HCT116 (cell line): ENCODE data around the gene MLANA.

Experiments used
- RAD21 ChIP-seq: IDR thresholded peaks from 2 replicates; pipeline ENCODE4 v1.6.1; 2012; ENCODE audit warnings: low read depth, mild to moderate bottlenecking
- YY1 ChIP-seq: IDR thresholded peaks from 2 replicates; pipeline ENCODE4 v1.6.1; 2011; ENCODE audit warnings: low read length, low read depth, moderate library complexity, mild to moderate bottlenecking; ENCODE audit not compliant: insufficient replicate concordance; ENCODE audit errors: extremely low read depth
- ZNF274 ChIP-seq: fragments of 200-500 bp; sonication (Bioruptor generic); IDR thresholded peaks from 2 replicates; pipeline ENCODE4 v1.6.1; 2014; ENCODE audit warnings: mild to moderate bottlenecking, low read depth, low read length, inconsistent platforms
- TF ChIP-seq, protein P1 (sequence below), 3 experiments: fragments of 200-600 bp in 1 of 3; sonication (generic) in 1 of 3; IDR thresholded peaks in 2 of 3; conservative IDR thresholded peaks in 1 of 3; 2 replicates each; pipeline ENCODE4 v1.5.1; 2012 to 2017; ENCODE audit warnings: low read depth in 2 of 3, low read length in 2 of 3, antibody characterized with exemption in 1 of 3, borderline replicate concordance in 1 of 3, control low read depth in 1 of 3, mild to moderate bottlenecking in 1 of 3, mixed read lengths in 1 of 3, mixed run types in 1 of 3, moderate library complexity in 1 of 3; ENCODE audit not compliant: insufficient read depth in 1 of 3
- TF ChIP-seq, protein P2 (sequence below): IDR thresholded peaks from 2 replicates; pipeline ENCODE4 v1.6.1; 2011; ENCODE audit warnings: mild to moderate bottlenecking, low read length, moderate library complexity; ENCODE audit not compliant: insufficient replicate concordance; ENCODE audit errors: extremely low read depth

DNA sequence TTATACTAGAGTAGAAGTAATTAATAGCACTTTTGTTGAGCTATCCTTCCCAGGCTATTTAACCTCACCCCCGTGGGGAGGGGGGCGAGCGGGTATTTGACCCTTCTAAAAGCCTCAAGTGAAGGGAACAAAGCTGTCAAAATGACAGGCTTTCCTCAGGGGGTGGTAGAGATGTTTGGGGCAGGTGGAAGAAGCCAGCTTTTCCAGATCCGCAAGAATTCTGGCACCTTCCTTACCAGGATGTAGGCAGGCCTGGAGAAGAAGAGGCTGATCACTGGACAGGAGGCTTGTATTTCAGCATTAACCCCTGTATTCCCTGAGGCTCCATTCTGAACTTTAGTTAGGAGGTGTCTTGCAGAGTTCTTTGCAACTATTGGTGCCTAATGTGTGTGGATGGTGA is 26.2 kb upstream of the MLANA start:
- TF ChIP-seq, protein P1, sequence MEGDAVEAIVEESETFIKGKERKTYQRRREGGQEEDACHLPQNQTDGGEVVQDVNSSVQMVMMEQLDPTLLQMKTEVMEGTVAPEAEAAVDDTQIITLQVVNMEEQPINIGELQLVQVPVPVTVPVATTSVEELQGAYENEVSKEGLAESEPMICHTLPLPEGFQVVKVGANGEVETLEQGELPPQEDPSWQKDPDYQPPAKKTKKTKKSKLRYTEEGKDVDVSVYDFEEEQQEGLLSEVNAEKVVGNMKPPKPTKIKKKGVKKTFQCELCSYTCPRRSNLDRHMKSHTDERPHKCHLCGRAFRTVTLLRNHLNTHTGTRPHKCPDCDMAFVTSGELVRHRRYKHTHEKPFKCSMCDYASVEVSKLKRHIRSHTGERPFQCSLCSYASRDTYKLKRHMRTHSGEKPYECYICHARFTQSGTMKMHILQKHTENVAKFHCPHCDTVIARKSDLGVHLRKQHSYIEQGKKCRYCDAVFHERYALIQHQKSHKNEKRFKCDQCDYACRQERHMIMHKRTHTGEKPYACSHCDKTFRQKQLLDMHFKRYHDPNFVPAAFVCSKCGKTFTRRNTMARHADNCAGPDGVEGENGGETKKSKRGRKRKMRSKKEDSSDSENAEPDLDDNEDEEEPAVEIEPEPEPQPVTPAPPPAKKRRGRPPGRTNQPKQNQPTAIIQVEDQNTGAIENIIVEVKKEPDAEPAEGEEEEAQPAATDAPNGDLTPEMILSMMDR (IDR thresholded peaks at IDR 0.05 in 2 of 3, conservative IDR thresholded peaks at IDR 0.05 in 1 of 3; ENCODE audit: borderline replicate concordance in 1 of 3, insufficient read depth in 1 of 3, low read depth in 2 of 3, low read length in 2 of 3), result no peak
- TF ChIP-seq YY1 (no peak), RAD21 (no peak), ZNF274 (no peak)
- TF ChIP-seq, protein P2, sequence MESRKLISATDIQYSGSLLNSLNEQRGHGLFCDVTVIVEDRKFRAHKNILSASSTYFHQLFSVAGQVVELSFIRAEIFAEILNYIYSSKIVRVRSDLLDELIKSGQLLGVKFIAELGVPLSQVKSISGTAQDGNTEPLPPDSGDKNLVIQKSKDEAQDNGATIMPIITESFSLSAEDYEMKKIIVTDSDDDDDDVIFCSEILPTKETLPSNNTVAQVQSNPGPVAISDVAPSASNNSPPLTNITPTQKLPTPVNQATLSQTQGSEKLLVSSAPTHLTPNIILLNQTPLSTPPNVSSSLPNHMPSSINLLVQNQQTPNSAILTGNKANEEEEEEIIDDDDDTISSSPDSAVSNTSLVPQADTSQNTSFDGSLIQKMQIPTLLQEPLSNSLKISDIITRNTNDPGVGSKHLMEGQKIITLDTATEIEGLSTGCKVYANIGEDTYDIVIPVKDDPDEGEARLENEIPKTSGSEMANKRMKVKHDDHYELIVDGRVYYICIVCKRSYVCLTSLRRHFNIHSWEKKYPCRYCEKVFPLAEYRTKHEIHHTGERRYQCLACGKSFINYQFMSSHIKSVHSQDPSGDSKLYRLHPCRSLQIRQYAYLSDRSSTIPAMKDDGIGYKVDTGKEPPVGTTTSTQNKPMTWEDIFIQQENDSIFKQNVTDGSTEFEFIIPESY, result no peak
